PC-9 (cell line): Measurements from ENCODE around the gene CAPZB. TPM values are rescaled to one million over a fixed set of nuclear protein-coding genes. Genes with fewer than 3 reads are reported as not detected.

Source experiments
- BruUV-seq: library from RNA; stranded (reverse); fragments of 400-500 nt; replicated peaks from 2 replicates; lab custom pipeline; 2021; lab: Mats Ljungman, UMichigan
- CTCF ChIA-PET: fragments of 300-600 bp; sonication (Branson Sonifier 250); formaldehyde crosslinking; loops from one replicate; lab custom pipeline; 2022; ENCODE audit warnings: antibody characterized with exemption; lab: Charles Lee
- POLR2A ChIA-PET: fragments of 300-600 bp; sonication (Branson Sonifier 250); formaldehyde crosslinking; loops from one replicate; lab custom pipeline; 2022; ENCODE audit warnings: antibody characterized with exemption; ENCODE audit not compliant: unreplicated experiment; lab: Charles Lee
- DNase-seq, 2 experiments: peaks; one replicate each; pipeline versions ENCODE4 v3.0.0 to v3.0.0-alpha.2; 2015 to 2022; ENCODE audit warnings: mixed read lengths in 1 of 2
- H2AFZ ChIP-seq: fragments of 200-600 bp; sonication (generic); 2 replicates; pipeline ENCODE4 v1.8.1; 2017; ENCODE audit warnings: antibody characterized with exemption
- H3F3A ChIP-seq: fragments of 200-600 bp; sonication (generic); 2 replicates; pipeline ENCODE4 v1.8.1; 2017; ENCODE audit warnings: antibody characterized with exemption, mild to moderate bottlenecking, low read depth; ENCODE audit not compliant: insufficient read depth
- H3K27ac ChIP-seq: fragments of 200-600 bp; sonication (generic); 2 replicates; pipeline ENCODE4 v1.6.1; 2016; ENCODE audit warnings: mixed run types
- H3K27me3 ChIP-seq: fragments of 200-600 bp; sonication (generic); 2 replicates; pipeline ENCODE4 v1.6.1; 2016; ENCODE audit warnings: low read depth, mixed run types; ENCODE audit not compliant: insufficient read depth
- H3K36me3 ChIP-seq: fragments of 200-600 bp; sonication (generic); 2 replicates; pipeline ENCODE4 v1.6.1; 2016; ENCODE audit warnings: low read depth, mixed run types
- H3K4me1 ChIP-seq: fragments of 200-600 bp; sonication (generic); replicated peaks from 2 replicates; pipeline ENCODE4 v1.6.1; 2016; ENCODE audit warnings: mixed run types; ENCODE audit not compliant: insufficient read depth
- H3K4me2 ChIP-seq: fragments of 200-600 bp; sonication (generic); 2 replicates; pipeline ENCODE4 v1.6.1; 2017; ENCODE audit warnings: mixed run types
- H3K4me3 ChIP-seq: fragments of 200-600 bp; sonication (generic); 2 replicates; pipeline ENCODE4 v1.6.1; 2016; ENCODE audit warnings: mixed run types
- H3K79me2 ChIP-seq: fragments of 200-600 bp; sonication (generic); 2 replicates; pipeline ENCODE4 v1.6.1; 2017; ENCODE audit warnings: low read depth, mixed run types
- H3K9me2 ChIP-seq: fragments of 200-600 bp; sonication (generic); 2 replicates; pipeline ENCODE4 v1.8.1; 2017; ENCODE audit warnings: mild to moderate bottlenecking; ENCODE audit not compliant: insufficient read depth
- H3K9me3 ChIP-seq: fragments of 200-600 bp; sonication (generic); 2 replicates; pipeline ENCODE4 v1.8.1; 2016; ENCODE audit warnings: low read depth; ENCODE audit not compliant: insufficient read depth
- H4K20me1 ChIP-seq: fragments of 200-600 bp; sonication (generic); 2 replicates; pipeline ENCODE4 v1.8.1; 2017; ENCODE audit not compliant: insufficient read depth
- CTCF ChIP-seq: fragments of 200-600 bp; sonication (generic); conservative IDR thresholded peaks from 2 replicates; pipeline ENCODE4 v1.6.1; 2017; ENCODE audit warnings: mixed run types, antibody characterized with exemption, mild to moderate bottlenecking, moderate library complexity
- EZH2 ChIP-seq: fragments of 200-600 bp; sonication (generic); IDR thresholded peaks from 2 replicates; pipeline ENCODE4 v1.8.0; 2017; ENCODE audit warnings: antibody characterized with exemption, low read depth
- intact Hi-C: fragments of 100-400 bp; cut with micrococcal nuclease; formaldehyde crosslinking; loops from one replicate; pipeline ENCODE4 v1.10.0; 2022; ENCODE audit not compliant: unreplicated experiment
- total RNA-seq: library from RNA; stranded (reverse); gene quantifications from 2 replicates; pipeline ENCODE4 v1.2.3, GENCODE V29; 2021

The CAPZB gene
- total RNA-seq, 1 experiment from 2014 or later, result 222 TPM

- TF ChIP-seq CTCF (no peak), EZH2 (no peak)
- H2AFZ ChIP-seq, result no peak overlapping the region
- no peak overlapping the region for H3K27ac ChIP-seq
- H3K4me2 ChIP-seq, result no peak overlapping the region
- peaks cover 87% of the 10 kb centered on the region for H4K20me1 ChIP-seq
- peaks cover 20% of the 10 kb centered on the region for H3K4me1 ChIP-seq
- POLR2A ChIA-PET, result interaction anchor here (0.6 kb wide), 1 partner anchor 20 kb away, joined by 3 read pairs; no protein-coding TSS in a partner anchor
- H3F3A ChIP-seq, result no peaks in the 10 kb centered on the region
- H3K79me2 ChIP-seq, result peaks cover 98% of the 10 kb centered on the region
- H3K9me3 ChIP-seq, result no peaks in the 10 kb centered on the region
- no peaks in the 10 kb centered on the region for H3K9me2 ChIP-seq
- intact Hi-C loops, result loop anchor here (10.0 kb wide), 1 partner anchor 85 kb away; no protein-coding TSS in a partner anchor
- CTCF ChIA-PET, result no interaction called here
- no TSS peak for BruUV-seq
- no peaks in the 10 kb centered on the region for H3K27me3 ChIP-seq
- no peak overlapping the region for H3K4me3 ChIP-seq
- no peak for DNase-seq
- no peaks in the 10 kb centered on the region; the same call in 1 of the 2 replicates for H3K36me3 ChIP-seq
Observed at GRCh38 chr1:19480282-19480681, 5.1 kb downstream of the CAPZB start.

- ChIA-PET POLR2A (interaction anchor here (0.6 kb wide), 1 partner anchor 34 kb away, joined by 3 read pairs; no protein-coding TSS in a partner anchor), CTCF (no interaction called here)
- no peaks in the 10 kb centered on the region for H3K9me3 ChIP-seq
- H3K4me3 ChIP-seq, result no peak overlapping the region
- H3K36me3 ChIP-seq, result no peaks in the 10 kb centered on the region; the same call in 1 of the 2 replicates
- BruUV-seq, result no TSS peak
- H3K4me1 ChIP-seq, result peaks cover 20% of the 10 kb centered on the region
- no peak overlapping the region for H3K27ac ChIP-seq
- peaks cover 98% of the 10 kb centered on the region for H3K79me2 ChIP-seq
- no peak for TF ChIP-seq EZH2
- no peak for TF ChIP-seq CTCF
- H4K20me1 ChIP-seq, result peaks cover 89% of the 10 kb centered on the region
- H3K27me3 ChIP-seq, result no peaks in the 10 kb centered on the region
- no peak overlapping the region for H2AFZ ChIP-seq
- H3K9me2 ChIP-seq, result no peaks in the 10 kb centered on the region
- no peak for DNase-seq
- intact Hi-C loops, result loop anchor here (10.0 kb wide), 1 partner anchor 85 kb away; no protein-coding TSS in a partner anchor
- no peak overlapping the region for H3K4me2 ChIP-seq
- no peaks in the 10 kb centered on the region for H3F3A ChIP-seq
Observed at GRCh38 chr1:19479351-19480120, 5.8 kb downstream of the CAPZB start.

- Histone ChIP-seq H3K79me2 (peaks cover 98% of the 10 kb centered on the region), H3F3A (no peaks in the 10 kb centered on the region), H3K36me3 (no peaks in the 10 kb centered on the region; the same call in 1 of the 2 replicates), H3K4me1 (peaks cover 10% of the 10 kb centered on the region), H3K27me3 (no peaks in the 10 kb centered on the region), H3K9me3 (no peaks in the 10 kb centered on the region), H4K20me1 (peaks cover 80% of the 10 kb centered on the region), H3K9me2 (no peaks in the 10 kb centered on the region), H3K4me2 (no peak overlapping the region), H3K4me3 (no peak overlapping the region), H2AFZ (no peak overlapping the region), H3K27ac (no peak overlapping the region)
- DNase-seq, result no peak
- ChIA-PET CTCF (no interaction called here), POLR2A (no interaction called here)
- TF ChIP-seq EZH2 (no peak), CTCF (no peak)
- intact Hi-C loops, result no loop called here
- BruUV-seq, result no TSS peak
Observed at GRCh38 chr1:19478322-19478721, 7.0 kb downstream of the CAPZB start.
